Osteocyte (in vitro differentiated cells): ENCODE data around the gene ZNF292. TPM values are rescaled to one million over a fixed set of nuclear protein-coding genes. Genes with fewer than 3 reads are reported as not detected.
"Not testable (repeated sequence)": the region's sequence is repeated elsewhere in the genome, so short reads cannot be mapped to it uniquely, and the experiment has no call there.

Experiments
- DNase-seq: peaks from one replicate; pipeline ENCODE4 v3.0.0; 2021; ENCODE audit warnings: mixed read lengths; ENCODE audit not compliant: unreplicated experiment; ENCODE audit errors: extremely low spot score
- H3K27ac Mint-ChIP-seq: one replicate; pipeline ENCODE4 v1.8.0; 2021; ENCODE audit warnings: mild to moderate bottlenecking, mixed read lengths; ENCODE audit not compliant: unreplicated experiment
- H3K27me3 Mint-ChIP-seq: one replicate; pipeline ENCODE4 v1.8.0; 2021; ENCODE audit warnings: mixed read lengths; ENCODE audit not compliant: unreplicated experiment
- H3K36me3 Mint-ChIP-seq: one replicate; pipeline ENCODE4 v1.8.0; 2021; ENCODE audit warnings: mixed read lengths; ENCODE audit not compliant: unreplicated experiment
- H3K4me1 Mint-ChIP-seq: one replicate; pipeline ENCODE4 v1.8.0; 2021; ENCODE audit warnings: mixed read lengths; ENCODE audit not compliant: unreplicated experiment
- H3K4me3 Mint-ChIP-seq: one replicate; pipeline ENCODE4 v1.8.0; 2021; ENCODE audit warnings: mild to moderate bottlenecking, moderate library complexity, mixed read lengths; ENCODE audit not compliant: unreplicated experiment
- H3K9me3 Mint-ChIP-seq: one replicate; pipeline ENCODE4 v1.8.0; 2021; ENCODE audit warnings: mixed read lengths; ENCODE audit not compliant: unreplicated experiment
- total RNA-seq: library from RNA; stranded (reverse); gene quantifications from 2 replicates; pipeline ENCODE4 v1.2.1, GENCODE V29; 2021
- TF ChIP-seq, protein P1 (sequence below): fragments of 200-600 bp; sonication (generic); IDR thresholded peaks from 2 replicates; pipeline ENCODE4 v1.5.0; 2021; ENCODE audit warnings: antibody characterized with exemption, mild to moderate bottlenecking, moderate library complexity

ZNF292 gene
- total RNA-seq, 1 donor from 2014 or later: 38.8 TPM

DNA sequence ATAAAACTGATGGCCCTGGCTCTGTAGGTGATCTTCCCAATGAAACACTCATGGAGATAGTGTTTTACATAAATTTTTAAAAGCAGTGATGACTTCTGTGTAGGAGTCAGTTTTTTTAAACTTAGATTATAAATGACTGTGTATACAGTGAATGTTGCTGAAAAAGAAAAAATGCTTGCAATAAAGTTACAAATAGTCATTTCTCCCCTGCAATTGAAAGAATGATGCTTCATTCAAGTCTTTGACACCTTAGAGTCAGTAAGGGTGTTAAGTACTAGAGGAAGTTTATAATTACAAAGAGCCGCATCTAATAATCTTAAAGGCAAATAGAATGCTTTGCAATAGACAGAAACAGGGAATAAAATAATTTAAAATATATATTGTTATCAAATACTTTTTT is 27.6 kb downstream of the ZNF292 start:
- DNase-seq: no peak
- H3K9me3 Mint-ChIP-seq: no peaks in the 10 kb centered on the region
- H3K36me3 Mint-ChIP-seq: peaks cover 9% of the 10 kb centered on the region
- peaks cover 13% of the 10 kb centered on the region for H3K4me1 Mint-ChIP-seq
- no peaks in the 10 kb centered on the region for H3K27me3 Mint-ChIP-seq
- TF ChIP-seq, protein P1, sequence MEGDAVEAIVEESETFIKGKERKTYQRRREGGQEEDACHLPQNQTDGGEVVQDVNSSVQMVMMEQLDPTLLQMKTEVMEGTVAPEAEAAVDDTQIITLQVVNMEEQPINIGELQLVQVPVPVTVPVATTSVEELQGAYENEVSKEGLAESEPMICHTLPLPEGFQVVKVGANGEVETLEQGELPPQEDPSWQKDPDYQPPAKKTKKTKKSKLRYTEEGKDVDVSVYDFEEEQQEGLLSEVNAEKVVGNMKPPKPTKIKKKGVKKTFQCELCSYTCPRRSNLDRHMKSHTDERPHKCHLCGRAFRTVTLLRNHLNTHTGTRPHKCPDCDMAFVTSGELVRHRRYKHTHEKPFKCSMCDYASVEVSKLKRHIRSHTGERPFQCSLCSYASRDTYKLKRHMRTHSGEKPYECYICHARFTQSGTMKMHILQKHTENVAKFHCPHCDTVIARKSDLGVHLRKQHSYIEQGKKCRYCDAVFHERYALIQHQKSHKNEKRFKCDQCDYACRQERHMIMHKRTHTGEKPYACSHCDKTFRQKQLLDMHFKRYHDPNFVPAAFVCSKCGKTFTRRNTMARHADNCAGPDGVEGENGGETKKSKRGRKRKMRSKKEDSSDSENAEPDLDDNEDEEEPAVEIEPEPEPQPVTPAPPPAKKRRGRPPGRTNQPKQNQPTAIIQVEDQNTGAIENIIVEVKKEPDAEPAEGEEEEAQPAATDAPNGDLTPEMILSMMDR: no peak
- H3K4me3 Mint-ChIP-seq: no peak overlapping the region
- no peak overlapping the region for H3K27ac Mint-ChIP-seq

GRCh38 chr6:87183687-87184086 is 28.3 kb downstream of the ZNF292 start:
- no peak for DNase-seq
- peaks cover 9% of the 10 kb centered on the region for H3K36me3 Mint-ChIP-seq

DNA sequence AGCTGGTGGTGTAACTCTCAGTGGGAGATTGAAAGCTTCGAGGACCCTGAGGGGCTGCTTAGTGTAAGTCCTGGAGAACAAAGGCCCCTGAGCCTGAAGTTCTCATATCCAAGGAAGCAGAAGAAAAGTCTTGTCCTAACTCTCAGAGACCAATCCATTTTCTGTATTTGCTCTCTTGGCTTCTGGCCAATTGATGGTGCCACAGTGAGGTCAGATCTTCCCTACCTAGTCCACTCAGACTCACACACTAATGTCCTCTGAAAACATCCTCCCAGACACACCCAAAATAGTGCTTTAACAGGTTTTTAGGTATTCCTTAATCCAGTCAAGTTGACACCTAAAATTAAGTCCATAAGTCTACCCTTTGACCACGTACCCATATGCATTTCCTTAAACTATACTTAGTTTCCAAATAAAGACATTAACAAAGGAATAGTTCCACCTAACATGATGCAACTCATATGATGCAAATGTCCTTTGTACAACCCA is 29.4 kb downstream of the ZNF292 start:
- peaks cover 13% of the 10 kb centered on the region for H3K4me1 Mint-ChIP-seq
- no peaks in the 10 kb centered on the region for H3K9me3 Mint-ChIP-seq
- TF ChIP-seq, protein P1: no peak
- no peaks in the 10 kb centered on the region for H3K27me3 Mint-ChIP-seq
- H3K27ac Mint-ChIP-seq: no peak overlapping the region
- no peak overlapping the region for H3K4me3 Mint-ChIP-seq
- DNase-seq: no peak
- H3K36me3 Mint-ChIP-seq: peaks cover 9% of the 10 kb centered on the region

More at GRCh38 chr6:87183687-87184086, 28.3 kb downstream of the ZNF292 start:
- no peak overlapping the region for H3K27ac Mint-ChIP-seq
- TF ChIP-seq, protein P1: no peak
- H3K4me1 Mint-ChIP-seq: peaks cover 13% of the 10 kb centered on the region
- H3K9me3 Mint-ChIP-seq: no peaks in the 10 kb centered on the region
- no peaks in the 10 kb centered on the region for H3K27me3 Mint-ChIP-seq
- no peak overlapping the region for H3K4me3 Mint-ChIP-seq

GRCh38 chr6:87196275-87196842 is 41.0 kb downstream of the ZNF292 start:
- H3K9me3 Mint-ChIP-seq: no peaks in the 10 kb centered on the region
- no peaks in the 10 kb centered on the region for H3K27me3 Mint-ChIP-seq
- no peak overlapping the region for H3K27ac Mint-ChIP-seq
- DNase-seq: no peak
- H3K4me3 Mint-ChIP-seq: no peak overlapping the region
- TF ChIP-seq, protein P1: no peak
- peaks cover 8% of the 10 kb centered on the region for H3K4me1 Mint-ChIP-seq
- peaks cover 4% of the 10 kb centered on the region for H3K36me3 Mint-ChIP-seq

GRCh38 chr6:87197547-87197946 is 42.2 kb downstream of the ZNF292 start:
- TF ChIP-seq, protein P1: no peak
- no peaks in the 10 kb centered on the region for H3K9me3 Mint-ChIP-seq
- H3K4me3 Mint-ChIP-seq: no peak overlapping the region

DNA sequence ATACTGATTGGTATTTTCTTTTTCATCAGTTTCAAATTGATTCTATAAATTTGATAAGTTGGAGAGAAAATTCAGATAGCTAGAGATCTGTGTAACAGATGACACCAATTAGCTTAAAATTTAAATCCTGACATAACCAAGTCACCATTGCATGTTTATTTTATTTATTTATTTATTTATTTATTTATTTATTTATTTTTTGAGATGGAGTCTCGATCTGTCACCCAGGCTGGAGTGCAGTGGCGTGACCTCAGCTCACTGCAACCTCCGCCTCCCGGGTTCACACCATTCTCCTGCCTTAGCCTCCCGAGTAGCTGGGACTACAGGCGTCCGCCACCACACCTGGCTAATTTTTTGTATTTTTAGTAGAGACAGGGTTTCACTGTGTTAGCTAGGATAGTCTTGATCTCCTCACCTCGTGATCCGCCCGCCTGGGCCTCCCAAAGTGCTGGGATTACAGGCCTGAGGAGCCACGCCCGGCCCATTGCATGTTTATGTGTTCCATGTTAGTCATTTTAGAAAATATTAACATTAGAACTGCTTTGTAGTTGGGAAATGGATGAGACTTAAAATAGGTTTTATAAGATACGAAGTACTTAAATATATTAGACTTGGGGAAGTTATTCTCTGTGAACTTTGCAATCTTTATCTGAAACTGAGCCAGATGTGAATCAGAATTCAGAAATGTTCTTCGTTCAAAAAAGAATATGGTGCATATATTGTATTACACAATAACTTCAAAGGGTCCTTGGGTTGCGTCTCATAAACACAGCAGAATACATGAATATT is 42.9 kb downstream of the ZNF292 start:
- DNase-seq, H3K36me3 Mint-ChIP-seq, H3K9me3 Mint-ChIP-seq, H3K4me1 Mint-ChIP-seq, H3K27me3 Mint-ChIP-seq, H3K4me3 Mint-ChIP-seq, H3K27ac Mint-ChIP-seq: not testable (repeated sequence)

More at GRCh38 chr6:87197547-87197946, 42.2 kb downstream of the ZNF292 start:
- Mint-ChIP-seq H3K27ac (no peak overlapping the region), H3K4me1 (peaks cover 8% of the 10 kb centered on the region), H3K36me3 (peaks cover 3% of the 10 kb centered on the region), H3K27me3 (no peaks in the 10 kb centered on the region)
- DNase-seq: no peak
